Endothelial cell of umbilical vein (primary cell): ENCODE results near the gene DCLK1.

Experiments used
- CTCF ChIP-seq, 2 donors: IDR thresholded peaks; 1 replicate in 1 of 2; 2 replicates in 1 of 2; pipeline ENCODE4 v1.5.1; 2011; ENCODE audit warnings: low read length in 2 of 2, mild to moderate bottlenecking in 2 of 2, moderate library complexity in 2 of 2, control low read depth in 1 of 2, inconsistent platforms in 1 of 2, low read depth in 1 of 2; ENCODE audit not compliant: insufficient read depth in 1 of 2; ENCODE audit errors: extremely low read depth in 1 of 2
- EZH2 ChIP-seq: IDR thresholded peaks from 2 replicates; pipeline ENCODE4 v1.6.1; 2012; ENCODE audit warnings: borderline replicate concordance, low read depth, mild to moderate bottlenecking, moderate library complexity, low read length, inconsistent platforms; ENCODE audit not compliant: severe bottlenecking
- POLR2AphosphoS5 ChIP-seq: IDR thresholded peaks from 2 replicates; pipeline ENCODE4 v1.6.1; 2012; ENCODE audit warnings: low read depth, mild to moderate bottlenecking, control low read depth, low read length, moderate library complexity; ENCODE audit not compliant: insufficient read depth

DNA sequence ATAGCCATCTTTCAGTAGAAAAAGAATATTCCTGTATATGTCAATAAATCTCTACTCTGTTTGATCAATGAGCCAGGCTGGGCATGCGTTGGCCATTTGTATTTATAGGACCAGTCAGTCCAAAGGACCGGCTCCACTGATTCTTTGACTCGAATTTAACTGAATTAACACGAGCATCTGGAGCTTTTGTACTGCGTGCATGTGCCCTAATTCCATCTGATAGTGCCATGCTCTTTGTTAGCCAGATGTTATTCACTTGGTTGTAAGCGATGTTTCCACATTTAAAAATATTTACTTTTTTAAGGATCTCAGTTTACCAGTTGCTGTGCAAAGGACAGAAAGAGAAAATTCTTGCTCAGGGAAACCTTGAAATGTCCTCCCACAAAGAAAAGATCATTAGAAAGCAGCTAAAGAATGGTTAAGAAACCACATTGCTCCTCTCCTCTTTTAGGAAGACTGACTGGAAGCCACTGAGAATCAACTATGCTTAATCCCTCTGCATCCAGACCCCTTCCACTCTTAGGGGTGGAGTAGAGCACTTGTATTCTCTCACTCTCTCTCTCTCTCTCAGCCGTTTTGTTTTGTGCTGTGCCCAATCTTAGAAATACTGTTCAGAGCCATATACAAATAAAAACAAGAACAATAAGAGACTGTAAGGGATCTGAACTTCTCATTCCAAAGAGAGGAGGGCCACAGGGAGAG is 165.8 kb downstream of the DCLK1 start:
- TF ChIP-seq POLR2AphosphoS5 (no peak), CTCF (IDR thresholded peaks at IDR 0.05; ENCODE audit: extremely low read depth in 1 of 2, insufficient read depth in 1 of 2, low read depth in 1 of 2, low read length in 2 of 2) (no peak), EZH2 (no peak)
